ENCODE results near the gene KLRC4.
"Not testable (repeated sequence)": the region's sequence is repeated elsewhere in the genome, so short reads cannot be mapped to it uniquely, and the experiment has no call there.

KLRC4 gene

DNA sequence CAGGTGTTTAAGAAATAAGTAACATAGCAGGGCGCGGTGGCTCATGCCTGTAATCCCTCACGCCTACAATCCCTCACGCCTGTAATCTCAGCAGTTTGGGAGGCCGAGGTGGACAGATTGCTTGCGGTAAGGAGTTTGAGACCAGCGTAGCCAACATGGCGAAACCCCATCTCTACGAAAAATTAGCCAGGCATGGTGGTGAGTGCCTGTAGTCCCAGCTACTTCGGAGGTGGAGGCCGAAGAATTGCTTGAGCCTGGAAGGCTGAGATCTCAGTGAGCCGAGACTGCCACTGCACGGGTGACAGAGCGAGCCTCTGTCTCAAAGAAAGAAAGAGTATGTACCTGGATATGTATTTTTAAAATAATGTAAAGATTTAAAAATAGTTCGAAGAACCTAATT, 13.4 kb downstream of the KLRC4 start:
- DNase-seq: not testable (repeated sequence)

DNA sequence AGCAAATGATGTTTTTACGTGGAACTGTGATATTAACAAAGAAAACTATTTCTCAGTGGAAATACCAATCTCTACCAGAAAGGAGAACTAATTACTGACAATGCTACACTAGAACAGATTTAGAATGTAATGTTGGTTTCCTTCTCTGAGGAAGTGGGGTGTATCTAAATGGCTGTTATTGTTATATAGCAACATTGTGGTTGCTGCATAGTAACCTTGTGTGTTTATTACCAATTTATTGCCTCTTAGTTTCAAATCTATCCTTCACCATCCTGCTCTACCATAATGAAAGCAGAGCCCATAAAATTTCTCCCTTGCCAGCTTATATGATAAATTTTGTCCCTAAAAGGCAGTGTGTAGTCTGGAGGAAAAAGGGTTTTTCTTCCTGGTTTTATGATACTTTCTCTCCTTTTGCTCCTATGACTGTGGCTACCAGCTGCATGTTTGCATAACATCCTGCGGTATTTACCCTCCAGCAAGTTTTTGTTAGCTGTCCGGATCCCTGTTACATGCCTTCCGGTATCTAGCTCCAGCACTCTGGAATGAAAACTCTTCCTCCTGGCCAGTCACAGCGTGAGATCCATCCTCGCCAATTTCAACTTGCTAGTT, 14.1 kb downstream of the KLRC4 start:
- DNase-seq: no peak

DNA sequence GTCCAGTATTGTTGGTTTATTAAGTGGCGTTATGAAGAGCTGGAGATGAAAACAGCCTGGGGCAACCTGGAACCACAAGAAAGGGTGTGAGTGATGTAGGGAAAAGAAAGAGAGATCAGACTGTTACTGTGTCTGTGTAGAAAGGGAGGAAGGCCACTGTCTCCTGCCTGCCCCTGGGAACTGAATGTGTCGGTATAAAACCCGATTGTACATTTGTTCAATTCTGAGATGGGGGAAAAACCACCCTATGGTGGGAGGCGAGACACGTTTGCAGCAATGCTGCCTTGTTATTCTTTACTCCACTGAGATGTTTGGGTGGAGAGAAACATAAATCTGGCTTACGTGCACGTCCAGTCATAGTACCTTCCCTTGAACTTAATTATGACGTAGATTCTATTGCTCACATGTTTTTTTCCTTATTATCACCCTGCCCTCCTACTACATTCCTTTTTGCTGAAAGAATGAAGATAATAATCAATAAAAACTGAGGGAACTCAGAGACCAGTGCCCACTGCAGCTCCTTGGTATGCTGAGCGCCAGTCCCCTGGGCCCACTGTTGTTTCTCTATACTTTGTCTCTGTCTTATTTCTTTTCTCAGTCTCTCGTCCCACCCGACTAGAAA, 14.9 kb downstream of the KLRC4 start:
- DNase-seq: not testable (repeated sequence)

DNA sequence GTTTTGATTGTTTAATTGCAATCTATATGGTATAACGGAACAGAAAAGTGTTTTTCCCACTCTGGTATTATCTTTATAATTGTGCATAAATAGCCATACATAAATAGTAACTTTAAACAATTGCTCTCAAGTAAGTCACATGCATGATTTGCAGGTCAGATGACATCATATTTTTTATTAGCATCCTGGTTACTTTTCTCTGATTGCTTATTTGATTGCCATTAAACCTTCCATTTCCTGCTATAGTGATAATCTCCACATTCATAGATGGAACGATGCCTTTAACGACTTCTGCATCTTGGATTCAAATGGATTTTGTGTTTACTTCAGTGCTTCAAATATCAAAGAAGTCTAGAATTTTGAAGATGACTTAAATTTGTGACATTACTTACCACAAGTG, 16.3 kb downstream of the KLRC4 start:
- no peak for DNase-seq

DNA sequence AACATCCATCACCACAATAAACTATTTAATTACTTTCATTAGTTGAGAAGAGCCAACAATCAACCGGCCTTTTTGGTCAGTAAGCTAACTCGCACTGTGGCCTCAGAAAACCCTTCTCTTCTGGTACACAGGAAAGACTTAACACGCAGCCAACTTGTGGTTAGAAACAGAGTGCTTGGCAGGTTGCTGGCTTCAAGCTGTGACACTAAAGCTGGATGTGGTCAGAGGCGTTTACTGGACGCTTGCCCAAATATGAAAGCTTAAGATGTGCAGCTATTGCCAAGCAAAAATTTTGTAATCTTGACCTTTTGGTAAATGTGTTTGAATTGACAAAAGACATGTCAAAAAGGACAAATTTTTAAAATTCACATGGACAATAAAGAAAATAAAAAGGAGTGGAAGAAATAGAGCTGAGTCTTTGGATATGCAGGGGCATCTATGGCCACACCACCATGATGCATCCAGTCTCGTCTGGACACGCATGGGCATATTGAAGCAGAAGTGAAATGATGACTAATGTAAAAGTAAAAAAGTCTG, 17.1 kb downstream of the KLRC4 start:
- no peak for DNase-seq

DNA sequence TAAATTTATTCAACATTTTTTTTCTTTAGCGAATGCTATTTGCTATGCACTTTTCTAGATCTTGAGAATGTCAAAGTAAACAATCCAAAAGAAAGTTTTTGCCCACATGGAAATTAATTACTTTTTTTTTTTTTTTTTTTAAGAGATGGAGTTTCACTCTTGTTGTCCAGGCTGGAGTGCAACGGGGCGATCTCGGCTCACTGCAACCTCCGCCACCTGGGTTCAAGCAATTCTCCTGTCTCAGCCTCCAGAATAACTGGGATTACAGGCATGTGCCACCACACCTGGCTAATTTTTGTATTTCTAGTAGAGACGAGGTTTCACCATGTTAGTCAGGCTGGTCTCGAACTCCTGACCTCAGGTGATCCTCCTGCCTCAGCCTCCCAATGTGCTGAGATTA, 18.6 kb downstream of the KLRC4 start:
- not testable (repeated sequence) for DNase-seq

DNA sequence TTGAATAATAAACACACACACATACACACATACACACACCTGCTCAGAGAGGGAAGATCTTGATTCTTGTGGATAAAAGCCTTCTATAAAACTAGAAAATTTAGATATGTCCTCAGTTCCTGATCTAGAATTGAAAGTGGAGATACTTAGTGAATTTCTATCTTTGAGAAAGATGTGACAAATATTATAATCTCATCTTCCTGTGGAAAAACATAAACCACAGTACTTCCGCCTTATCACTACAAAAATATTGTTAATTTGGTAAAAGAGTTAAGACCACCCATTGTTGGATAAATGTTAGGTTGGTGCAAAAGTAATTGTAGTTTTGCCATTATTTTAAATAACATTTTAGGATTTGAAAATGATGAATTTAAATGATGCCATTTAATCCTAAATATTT, 19.7 kb downstream of the KLRC4 start, which contains the start of gene KLRK1:
Gene KLRK1, minus strand, starts transcription at position 138 of the 400 bp plus-strand sequence. CDS start 1,231 bp downstream, outside the sequence.
- no peak for DNase-seq

DNA sequence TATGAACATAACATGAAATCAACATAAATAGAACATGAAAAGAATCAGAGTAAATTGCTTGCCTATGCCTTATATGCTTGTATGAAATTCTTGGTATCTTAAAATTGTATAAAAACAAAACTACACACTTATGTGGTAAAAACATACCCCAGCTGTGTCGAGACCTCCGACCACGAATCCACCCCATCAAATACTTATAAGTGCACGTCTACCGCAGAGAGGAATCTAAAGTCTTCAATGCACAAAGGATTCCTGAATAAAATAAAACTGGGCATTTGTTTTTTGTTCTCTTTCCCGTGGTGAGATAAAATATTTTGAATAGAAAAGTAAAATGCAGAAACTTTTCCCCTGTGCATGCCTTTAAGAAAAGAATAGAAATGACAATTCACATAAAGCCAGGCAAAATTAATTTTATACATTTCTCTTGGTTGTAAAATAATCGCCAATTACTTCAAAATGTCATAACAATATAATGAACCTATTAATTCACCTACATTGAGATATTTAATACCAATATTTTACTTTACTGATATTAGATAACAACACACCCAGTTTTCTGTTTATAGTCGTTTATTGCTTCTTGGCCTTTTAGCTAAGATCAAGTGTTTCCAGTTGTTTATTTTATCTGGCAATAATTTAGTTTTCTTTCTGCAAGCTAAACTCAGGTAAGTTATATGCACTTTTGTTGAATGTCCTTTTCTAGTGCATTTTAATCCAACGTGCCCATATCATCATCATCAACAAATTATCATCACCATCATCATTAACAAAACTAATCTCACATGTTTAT, 20.7 kb downstream of the KLRC4 start:
- no peak for DNase-seq

DNA sequence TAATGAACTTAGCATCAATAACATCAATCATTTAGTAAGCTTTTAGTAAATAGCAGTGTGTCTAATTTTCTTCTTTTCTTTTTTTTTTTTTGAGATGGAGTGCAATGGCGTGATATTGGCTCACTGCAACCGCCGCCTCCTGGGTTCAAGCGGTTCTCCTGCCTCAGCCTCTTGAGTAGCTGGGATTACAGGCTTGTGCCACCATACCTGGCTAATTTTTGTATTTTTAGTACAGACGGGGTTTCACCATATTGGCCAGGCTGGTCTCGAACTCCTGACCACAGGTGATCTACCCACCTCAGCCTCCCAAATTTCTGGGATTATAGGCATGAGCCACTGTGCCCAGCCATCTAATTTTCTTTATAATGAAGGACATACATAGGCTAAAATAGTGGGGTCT, 22.1 kb downstream of the KLRC4 start:
- not testable (repeated sequence) for DNase-seq

DNA sequence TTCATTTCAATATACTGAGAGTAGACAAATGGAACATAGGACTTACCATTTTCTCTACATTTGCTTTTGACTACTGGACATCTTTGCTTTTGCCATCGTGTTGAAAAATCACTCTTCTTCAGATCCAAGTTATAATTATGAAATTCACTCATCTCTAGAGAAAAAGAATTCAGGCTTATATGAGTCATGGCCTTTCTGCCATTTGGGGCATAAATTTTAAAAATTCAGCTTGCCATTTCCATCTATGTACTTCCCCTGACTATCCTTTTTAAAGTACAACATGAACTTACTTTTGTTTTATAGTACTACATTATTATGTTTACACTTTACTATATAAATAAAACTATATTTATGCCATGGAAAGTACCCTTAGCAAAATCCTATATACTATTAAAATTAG, 22.7 kb downstream of the KLRC4 start:
- no peak for DNase-seq

DNA sequence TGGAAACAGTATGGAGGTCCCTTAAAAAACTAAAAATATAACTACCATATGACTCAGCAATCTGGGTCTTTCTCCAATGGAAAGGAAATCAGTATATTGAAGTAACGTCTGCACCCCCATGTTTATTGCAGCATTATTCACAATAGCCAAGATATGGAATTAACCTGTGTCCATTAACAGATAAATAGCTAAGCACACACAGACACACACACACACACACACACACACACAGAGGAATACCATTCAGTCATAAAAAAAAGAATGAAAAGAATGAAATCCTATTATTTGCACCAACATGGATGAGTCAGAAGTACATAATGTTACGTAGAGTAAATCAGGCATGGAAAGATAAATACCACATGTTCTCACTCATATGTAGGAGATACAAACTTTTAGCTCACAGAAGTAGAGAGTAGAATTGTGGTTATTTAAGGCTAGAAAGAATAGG, 24.4 kb downstream of the KLRC4 start:
- no peak for DNase-seq

DNA sequence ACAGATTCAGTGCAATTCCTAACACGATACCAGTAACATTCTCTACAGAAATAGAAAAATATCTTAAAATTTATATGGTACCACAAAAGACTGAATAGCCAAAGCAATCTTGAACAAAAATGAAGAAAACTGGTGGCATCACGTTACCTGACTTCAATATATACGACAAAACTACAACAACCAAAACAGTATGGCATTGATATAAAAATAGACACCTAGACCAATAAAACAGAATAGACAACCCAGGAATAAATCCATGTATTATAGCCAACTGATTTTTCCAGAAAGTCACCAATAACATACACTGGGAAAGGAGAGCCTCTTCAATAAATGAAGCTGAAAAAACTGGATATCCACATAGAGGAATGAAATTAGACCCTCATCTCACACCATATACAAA, 25.4 kb downstream of the KLRC4 start:
- DNase-seq: no peak

DNA sequence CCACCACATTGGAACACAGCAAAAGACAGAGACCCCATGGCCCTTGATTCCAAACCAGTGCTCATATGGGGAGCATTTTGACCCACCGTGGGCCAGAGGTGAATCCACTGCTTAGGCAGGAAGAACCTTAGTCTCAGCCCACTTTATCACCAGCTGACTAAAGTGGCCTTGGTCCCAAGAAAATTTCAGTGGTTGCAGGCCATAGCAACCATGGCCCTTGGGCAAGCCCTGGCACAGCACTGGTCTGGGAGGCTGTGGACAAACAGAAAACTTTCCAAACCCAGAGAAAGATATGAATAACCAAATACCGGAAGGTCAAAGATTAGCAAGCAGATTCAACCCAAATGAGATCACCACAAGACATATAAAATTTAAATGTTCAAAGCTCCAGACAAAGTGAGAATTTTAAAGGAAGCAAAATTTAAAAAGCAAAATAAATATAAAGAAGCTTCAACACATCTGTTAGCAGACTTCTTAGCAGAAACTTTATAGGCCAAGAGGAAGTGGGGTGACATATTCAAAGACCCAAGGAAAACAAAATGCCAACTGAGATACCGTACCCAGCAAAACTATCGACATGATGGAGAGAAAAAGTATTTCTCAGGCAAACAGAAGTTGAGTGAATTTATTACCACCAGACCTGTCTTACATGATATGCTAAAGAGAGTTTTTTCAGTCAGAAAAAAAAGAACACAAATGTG, 27.5 kb downstream of the KLRC4 start:
- no peak for DNase-seq

DNA sequence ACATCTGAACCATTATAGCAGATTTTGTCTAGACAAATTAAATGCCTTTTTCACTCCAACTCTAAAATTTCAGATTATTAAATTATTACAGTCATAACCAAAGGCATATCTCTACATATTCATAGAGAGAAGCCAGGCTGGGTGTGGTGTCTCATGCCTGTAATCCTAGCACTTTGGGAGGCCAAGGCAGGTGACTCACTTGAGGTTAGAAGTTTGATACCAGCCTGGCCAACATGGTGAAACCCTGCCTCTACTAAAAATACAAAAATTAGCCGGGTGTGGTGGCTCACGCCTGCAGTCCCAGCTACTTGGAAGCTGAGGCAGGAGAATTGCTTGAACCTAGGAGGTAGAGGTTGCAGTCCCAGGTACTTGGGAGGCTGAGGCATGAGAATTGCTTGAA, 30.8 kb downstream of the KLRC4 start:
- not testable (repeated sequence) for DNase-seq

DNA sequence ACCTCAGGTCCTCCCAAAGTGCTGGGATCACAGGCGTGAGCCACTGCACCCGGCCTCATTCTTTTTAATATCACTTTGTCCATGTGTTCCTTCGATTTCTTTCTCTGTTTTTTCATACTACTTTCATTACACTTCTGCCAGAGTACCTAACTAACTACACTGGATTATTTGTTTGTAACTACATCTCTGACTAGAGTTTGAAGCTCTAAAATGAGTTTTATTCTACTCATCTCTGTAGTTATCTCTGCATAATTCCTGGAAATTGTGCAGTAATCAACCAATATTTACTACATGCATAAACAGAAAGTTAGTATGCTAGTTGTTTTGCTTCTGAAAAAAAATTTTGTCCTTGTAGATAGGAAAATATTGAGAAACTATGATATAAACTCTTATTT, 34.9 kb downstream of the KLRC4 start:
- DNase-seq: no peak

DNA sequence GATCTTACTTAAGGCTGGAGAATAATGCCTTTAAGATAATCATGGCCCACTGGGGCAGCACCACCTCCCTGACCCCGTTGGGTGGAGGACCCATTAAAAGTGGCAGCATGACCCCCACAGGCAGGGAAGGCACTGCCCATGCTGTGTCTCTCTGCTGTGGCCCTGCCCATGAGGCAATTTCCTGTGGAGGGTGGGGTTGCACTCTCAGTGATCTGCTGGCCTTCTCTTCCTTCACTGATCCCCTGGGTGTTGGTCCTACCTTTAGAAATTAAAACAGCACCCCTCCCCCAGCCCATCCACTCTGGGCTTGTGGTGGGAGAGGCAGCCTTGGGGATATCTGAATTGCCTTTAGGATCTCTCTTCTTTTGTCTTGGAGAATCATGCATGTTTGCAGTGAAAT, 37.0 kb downstream of the KLRC4 start:
- DNase-seq: no peak

DNA sequence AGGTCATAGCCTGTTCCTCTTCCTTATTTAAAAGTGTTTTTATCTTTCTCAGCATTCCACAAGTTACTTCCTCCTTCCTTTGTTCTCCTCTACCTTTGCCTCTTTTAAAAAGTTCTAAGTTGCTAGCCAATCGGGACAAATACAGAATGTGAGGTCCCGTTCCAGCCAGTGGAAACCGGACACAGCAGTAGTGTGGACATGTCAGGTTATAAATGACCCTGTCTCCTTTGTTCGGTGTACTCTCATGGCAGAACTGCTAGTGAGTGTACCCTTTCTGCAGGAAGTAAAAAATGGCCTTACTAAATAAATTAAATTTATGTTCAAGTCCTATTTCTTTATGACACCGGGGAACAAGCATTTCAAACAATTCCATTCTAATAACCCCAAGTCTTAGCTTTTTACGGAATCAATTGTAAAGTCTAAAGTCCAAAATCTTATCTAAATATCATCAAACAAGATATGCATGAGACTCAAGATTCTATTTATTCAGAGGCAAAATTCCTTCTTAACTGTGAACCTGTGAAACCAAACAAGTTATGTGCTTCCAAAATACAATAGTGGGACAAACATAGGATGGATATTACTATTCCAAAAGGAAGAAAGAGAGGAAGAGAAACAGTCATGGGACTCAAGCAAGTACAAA, 37.5 kb downstream of the KLRC4 start:
- not testable (repeated sequence) for DNase-seq

DNA sequence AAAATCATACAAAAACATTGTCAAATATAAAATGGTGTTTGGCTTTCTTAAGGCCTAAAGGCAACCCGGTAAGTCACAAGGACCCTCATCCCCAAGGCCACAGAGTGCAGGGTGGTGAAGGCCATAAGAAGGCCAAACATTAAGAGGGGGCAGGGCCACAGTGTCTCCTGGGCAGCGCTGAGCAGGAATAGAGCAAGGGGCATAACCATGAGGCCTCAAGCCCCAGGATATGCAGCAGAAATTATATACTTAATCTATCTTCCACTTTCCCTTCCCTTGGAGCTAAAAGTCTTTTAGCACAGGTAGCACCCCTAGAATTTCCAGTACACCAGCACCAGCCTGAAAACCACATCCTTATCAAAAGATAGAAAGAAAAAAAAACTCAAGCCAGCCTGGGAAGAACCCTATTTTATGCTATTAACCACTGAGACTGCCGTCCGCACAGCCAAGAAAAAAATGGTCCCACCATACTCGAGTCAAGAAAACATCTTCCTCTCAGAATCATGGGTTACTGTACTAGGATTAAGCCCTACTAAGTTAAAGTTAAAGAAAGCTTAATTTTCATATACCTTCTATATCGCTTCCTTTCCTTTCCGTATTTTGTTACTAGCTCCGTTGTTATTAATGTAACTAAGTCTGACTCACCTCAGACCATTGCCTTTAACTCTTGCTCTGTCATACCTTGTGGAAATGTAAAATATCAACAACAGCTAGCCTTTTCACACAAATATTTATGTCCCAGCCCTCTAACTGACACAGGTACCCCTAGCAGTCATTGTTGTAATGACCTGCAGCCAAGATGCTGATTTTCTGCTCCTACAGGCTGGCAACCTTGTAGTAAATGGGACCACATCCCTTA, 39.8 kb downstream of the KLRC4 start:
- DNase-seq: no peak

DNA sequence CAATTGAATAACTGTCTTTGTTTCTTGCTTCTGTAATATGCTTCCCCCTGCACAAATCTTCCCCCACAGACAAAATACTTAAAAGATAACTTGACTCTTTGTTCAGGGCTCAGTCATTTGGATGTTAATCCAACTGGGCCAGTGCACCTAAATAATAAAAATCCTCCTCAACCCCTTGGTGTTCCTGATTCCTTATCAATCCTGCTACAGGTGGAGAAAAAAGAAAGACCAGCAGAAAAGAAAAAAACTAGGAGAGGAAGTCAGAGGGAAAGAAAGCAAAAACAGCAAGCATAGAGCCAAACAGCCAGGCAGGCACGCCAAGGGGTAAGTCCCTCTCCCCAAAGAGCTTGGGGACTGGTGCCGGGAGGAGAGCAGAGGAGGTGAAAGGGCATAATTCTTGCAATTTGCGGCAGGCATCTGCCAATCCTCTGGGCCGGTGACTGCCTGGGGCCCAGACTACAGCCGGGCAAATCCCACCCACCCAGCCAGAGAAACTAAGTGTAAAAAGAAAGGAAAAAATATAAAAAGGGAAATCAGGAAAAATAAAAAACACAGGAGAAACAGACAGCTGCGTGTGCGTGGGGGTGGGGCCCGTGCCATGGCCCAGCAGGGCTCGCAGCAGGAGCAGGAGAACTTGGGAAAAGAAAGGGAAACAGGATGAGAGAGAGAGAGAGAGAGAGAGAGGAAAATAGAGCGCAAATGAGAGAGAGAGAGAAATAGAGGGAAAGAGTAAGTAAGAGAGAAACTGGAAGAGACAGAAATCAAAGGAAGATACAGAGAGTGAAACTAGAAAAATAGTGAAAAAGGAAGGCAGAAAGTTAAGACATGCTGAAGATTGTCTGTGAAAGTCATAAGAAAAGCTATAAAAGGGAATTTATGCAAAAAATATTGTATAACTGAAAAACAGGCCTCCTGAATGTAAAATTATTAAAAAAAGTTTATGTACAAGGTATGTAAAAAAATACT, 41.1 kb downstream of the KLRC4 start:
- DNase-seq: no peak

DNA sequence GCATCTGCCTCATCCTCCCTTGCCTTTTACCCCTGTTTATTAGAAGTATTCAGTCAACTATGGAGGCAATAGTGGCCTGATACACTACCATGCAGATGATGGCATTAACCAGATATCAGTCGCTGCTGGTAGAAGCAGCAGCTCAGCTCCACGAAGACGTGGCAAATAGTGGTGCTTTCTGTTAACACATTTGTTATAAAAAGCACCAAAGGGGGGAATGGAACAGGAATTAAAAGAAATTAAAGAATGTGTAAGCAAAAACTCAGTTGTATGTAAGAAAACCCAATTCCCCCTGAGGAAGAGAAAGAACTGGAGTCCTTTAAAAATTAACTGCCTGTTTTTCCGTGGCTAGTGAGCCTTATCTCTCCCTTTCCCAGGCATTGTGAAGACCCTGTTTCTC, 41.8 kb downstream of the KLRC4 start:
- not testable (repeated sequence) for DNase-seq

Measured in central memory CD4-positive, alpha-beta T cell (primary cell).